ENCODE measurements around the gene CASZ1. TPM values are rescaled to one million over a fixed set of nuclear protein-coding genes. Genes with fewer than 3 reads are reported as not detected.

CASZ1 gene
- total RNA-seq, 6 donors from 2014 or later = 39.7 to 112 (median 60.8) TPM

DNA sequence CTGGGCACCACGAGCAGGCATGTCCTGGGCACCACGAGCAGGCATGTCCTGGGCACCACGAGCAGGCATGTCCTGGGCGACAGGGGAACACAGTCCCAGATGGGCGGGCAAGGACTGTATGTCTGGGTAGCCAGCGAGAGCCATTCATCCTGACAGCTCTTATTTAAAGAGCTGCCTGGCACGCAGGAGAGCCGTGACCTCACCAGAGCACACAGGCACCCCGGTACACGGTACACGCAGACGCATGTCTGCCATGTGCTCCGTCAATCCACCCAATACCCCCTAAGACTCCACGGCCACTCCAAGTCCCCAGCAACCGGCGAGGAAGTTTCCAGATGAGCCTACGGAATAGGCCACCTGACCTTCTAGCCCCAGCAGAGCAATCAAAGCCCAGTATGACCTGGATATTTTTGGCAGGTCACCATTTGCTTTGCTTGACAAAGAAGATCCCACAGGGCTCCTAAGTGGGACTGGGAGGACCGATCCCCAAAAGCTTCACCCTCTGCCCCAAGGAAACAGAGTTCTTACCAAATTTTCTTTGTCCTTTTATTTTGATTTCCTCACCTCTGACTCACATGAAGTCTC is 51.7 kb downstream of the CASZ1 start:
- no peak for DNase-seq
- peak overlapping the region in 3 of 4 donors; percentile 74 to 81 (median 80) for H3K27ac ChIP-seq
- ATAC-seq (ENCODE audit: low FRiP score in 2 of 2) = no peak
- H3K36me3 ChIP-seq = no peaks in the 10 kb centered on the region
- WGBS, 2 donors = 93 to 98% methylated on average over 13 to 15 of the region's 18 CpGs
- no peaks in the 10 kb centered on the region for H3K27me3 ChIP-seq
- peaks cover 8 to 28% (median 14%) of the 10 kb centered on the region in 4 donors for H3K4me1 ChIP-seq
- TF ChIP-seq EP300 (IDR thresholded peaks at IDR 0.05) = no peak
- no peak for TF ChIP-seq POLR2AphosphoS5 (IDR thresholded peaks at IDR 0.05)
- TF ChIP-seq POLR2A (IDR thresholded peaks at IDR 0.05) = no peak
- TF ChIP-seq, protein P1, sequence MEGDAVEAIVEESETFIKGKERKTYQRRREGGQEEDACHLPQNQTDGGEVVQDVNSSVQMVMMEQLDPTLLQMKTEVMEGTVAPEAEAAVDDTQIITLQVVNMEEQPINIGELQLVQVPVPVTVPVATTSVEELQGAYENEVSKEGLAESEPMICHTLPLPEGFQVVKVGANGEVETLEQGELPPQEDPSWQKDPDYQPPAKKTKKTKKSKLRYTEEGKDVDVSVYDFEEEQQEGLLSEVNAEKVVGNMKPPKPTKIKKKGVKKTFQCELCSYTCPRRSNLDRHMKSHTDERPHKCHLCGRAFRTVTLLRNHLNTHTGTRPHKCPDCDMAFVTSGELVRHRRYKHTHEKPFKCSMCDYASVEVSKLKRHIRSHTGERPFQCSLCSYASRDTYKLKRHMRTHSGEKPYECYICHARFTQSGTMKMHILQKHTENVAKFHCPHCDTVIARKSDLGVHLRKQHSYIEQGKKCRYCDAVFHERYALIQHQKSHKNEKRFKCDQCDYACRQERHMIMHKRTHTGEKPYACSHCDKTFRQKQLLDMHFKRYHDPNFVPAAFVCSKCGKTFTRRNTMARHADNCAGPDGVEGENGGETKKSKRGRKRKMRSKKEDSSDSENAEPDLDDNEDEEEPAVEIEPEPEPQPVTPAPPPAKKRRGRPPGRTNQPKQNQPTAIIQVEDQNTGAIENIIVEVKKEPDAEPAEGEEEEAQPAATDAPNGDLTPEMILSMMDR (IDR thresholded peaks at IDR 0.05) = no peak
- no peak overlapping the region for H3K4me3 ChIP-seq
- no peaks in the 10 kb centered on the region for H3K9me3 ChIP-seq

- DNase-seq = no peak
- no peaks in the 10 kb centered on the region for H3K27me3 ChIP-seq
- H3K36me3 ChIP-seq = no peaks in the 10 kb centered on the region
- TF ChIP-seq EP300 (IDR thresholded peaks at IDR 0.05) (no peak), POLR2AphosphoS5 (IDR thresholded peaks at IDR 0.05) (no peak), POLR2A (IDR thresholded peaks at IDR 0.05) (no peak)
- TF ChIP-seq, protein P1 (IDR thresholded peaks at IDR 0.05) = no peak
- ATAC-seq (ENCODE audit: low FRiP score in 2 of 2) = no peak
- peaks cover 8 to 33% (median 14%) of the 10 kb centered on the region in 4 donors for H3K4me1 ChIP-seq
- WGBS, 2 donors = 69 to 82% methylated on average over 10 of the region's 11 CpGs
- no peaks in the 10 kb centered on the region for H3K9me3 ChIP-seq
- H3K27ac ChIP-seq = no peak overlapping the region
- H3K4me3 ChIP-seq = no peak overlapping the region
Observed at GRCh38 chr1:10744029-10744428, 52.4 kb downstream of the CASZ1 start.

DNA sequence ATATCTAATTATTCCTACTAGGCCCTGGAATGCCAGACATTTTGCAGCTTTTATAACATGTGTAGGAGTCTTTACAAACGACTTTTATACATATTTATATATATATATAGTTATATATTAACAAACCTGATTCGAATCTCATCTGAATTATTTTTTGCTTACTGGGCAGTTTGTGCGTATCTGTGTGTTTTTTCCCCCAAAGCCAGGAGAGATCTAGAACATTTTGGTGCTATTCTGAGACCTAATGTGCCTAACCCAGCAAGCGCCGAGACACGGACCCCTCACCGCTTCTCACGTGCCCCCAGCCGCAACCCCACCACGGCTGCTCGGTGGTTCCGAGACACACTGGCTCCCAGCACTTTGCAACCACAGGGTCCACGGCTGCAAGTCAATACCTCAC is 54.8 kb downstream of the CASZ1 start:
- no peak for DNase-seq
- Histone ChIP-seq H3K36me3 (no peaks in the 10 kb centered on the region), H3K4me1 (peaks cover 24 to 45% (median 29%) of the 10 kb centered on the region in 4 donors), H3K4me3 (no peak overlapping the region), H3K27ac (no peak overlapping the region), H3K9me3 (no peaks in the 10 kb centered on the region), H3K27me3 (no peaks in the 10 kb centered on the region)
- WGBS, 2 donors = 86 to 91% methylated on average over 12 to 13 of the region's 13 CpGs
- ATAC-seq (ENCODE audit: low FRiP score in 2 of 2) = no peak
- TF ChIP-seq POLR2A (IDR thresholded peaks at IDR 0.05) = no peak
- no peak for TF ChIP-seq EP300 (IDR thresholded peaks at IDR 0.05)
- TF ChIP-seq, protein P1 (IDR thresholded peaks at IDR 0.05) = no peak
- TF ChIP-seq POLR2AphosphoS5 (IDR thresholded peaks at IDR 0.05) = no peak

DNA sequence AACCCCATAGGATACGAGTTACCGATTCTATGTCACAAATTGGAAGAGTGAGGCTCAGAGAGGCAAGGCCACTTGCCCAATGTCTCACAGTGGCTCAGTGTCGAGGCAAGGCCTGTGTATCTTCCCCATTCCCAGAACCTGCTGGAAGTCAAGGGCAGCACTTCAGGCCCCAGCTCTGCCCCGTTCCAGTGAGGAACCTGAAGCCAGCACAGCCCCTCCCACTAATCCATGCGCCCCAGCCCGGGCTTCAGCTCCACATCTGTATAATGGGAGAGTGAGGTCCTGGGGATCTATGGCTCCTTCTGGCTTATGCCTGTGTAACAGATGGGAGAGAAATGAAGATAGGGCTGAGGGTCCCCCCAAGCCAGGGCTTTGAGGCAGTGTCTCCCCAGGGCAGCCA is 56.3 kb downstream of the CASZ1 start:
- WGBS, 2 donors = 90 to 91% methylated on average over 4 to 6 of the region's 6 CpGs
- H3K27me3 ChIP-seq = no peaks in the 10 kb centered on the region
- DNase-seq (no peak), ATAC-seq (ENCODE audit: low FRiP score in 2 of 2) (no peak)
- no peak overlapping the region for H3K4me3 ChIP-seq
- H3K4me1 ChIP-seq = peaks cover 19 to 46% (median 28%) of the 10 kb centered on the region in 4 donors
- H3K27ac ChIP-seq = no peak overlapping the region
- no peaks in the 10 kb centered on the region for H3K9me3 ChIP-seq
- H3K36me3 ChIP-seq = no peaks in the 10 kb centered on the region
- TF ChIP-seq POLR2AphosphoS5 (IDR thresholded peaks at IDR 0.05) (no peak), EP300 (IDR thresholded peaks at IDR 0.05) (no peak), POLR2A (IDR thresholded peaks at IDR 0.05) (no peak)
- TF ChIP-seq, protein P1 (IDR thresholded peaks at IDR 0.05) = no peak

DNA sequence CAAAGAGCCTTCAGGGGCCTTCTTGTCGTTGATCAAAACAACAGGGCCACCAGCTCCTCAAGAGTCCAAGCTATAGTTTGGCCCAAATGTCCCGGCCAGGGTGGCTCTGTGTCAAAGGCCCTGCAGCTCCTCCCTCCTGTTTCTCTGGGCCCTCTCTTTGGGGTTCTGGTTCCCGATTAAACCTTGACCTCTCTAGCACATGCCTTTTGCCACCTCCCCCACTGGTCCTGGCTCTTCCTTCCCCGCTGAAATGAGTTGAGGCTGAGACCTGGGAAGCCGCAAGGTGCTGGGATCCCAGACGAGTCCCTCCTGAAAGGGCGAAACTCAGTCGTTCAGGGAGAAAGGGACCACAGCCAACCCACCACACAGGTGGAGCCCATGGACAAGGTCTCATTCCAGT is 56.9 kb downstream of the CASZ1 start:
- Histone ChIP-seq H3K4me1 (peaks cover 21 to 44% (median 28%) of the 10 kb centered on the region in 4 donors), H3K27ac (peak overlapping the region in 1 of 4 donors; percentile 53), H3K9me3 (no peaks in the 10 kb centered on the region), H3K27me3 (no peaks in the 10 kb centered on the region), H3K4me3 (no peak overlapping the region), H3K36me3 (no peaks in the 10 kb centered on the region)
- TF ChIP-seq POLR2AphosphoS5 (IDR thresholded peaks at IDR 0.05) (no peak), POLR2A (IDR thresholded peaks at IDR 0.05) (no peak), EP300 (IDR thresholded peaks at IDR 0.05) (no peak)
- TF ChIP-seq, protein P1 (IDR thresholded peaks at IDR 0.05) = no peak
- ATAC-seq (ENCODE audit: low FRiP score in 2 of 2) (no peak), DNase-seq (no peak)
- WGBS, 2 donors = 84 to 89% methylated on average over 6 to 8 of the region's 8 CpGs
